ENCODE results near the gene TAF5L.
"Not testable (repeated sequence)": the region's sequence is repeated elsewhere in the genome, so short reads cannot be mapped to it uniquely, and the experiment has no call there.

The TAF5L gene

GRCh38 chr1:229641306-229641705 lies 15.4 kb upstream of the TAF5L start:
- DNase-seq: no peak

GRCh38 chr1:229640455-229640854 lies 14.5 kb upstream of the TAF5L start:
- no peak for DNase-seq

- DNase-seq: no peak
Observed at GRCh38 chr1:229637746-229638145, 11.8 kb upstream of the TAF5L start.

GRCh38 chr1:229636042-229636441 lies 10.1 kb upstream of the TAF5L start:
- DNase-seq: no peak

- DNase-seq: no peak
Observed at GRCh38 chr1:229631966-229632365, 6.0 kb upstream of the TAF5L start.

- no peak for DNase-seq
Observed at GRCh38 chr1:229631148-229631547, 5.2 kb upstream of the TAF5L start.

GRCh38 chr1:229629261-229629660 lies 3.3 kb upstream of the TAF5L start:
- DNase-seq: no peak

GRCh38 chr1:229627003-229627402 lies 1.1 kb upstream of the TAF5L start:
- DNase-seq: no peak

GRCh38 chr1:229625071-229625914 lies 629 bp downstream of the TAF5L start:
- peak; percentile 33 for DNase-seq

- DNase-seq: no peak
Observed at GRCh38 chr1:229624521-229625070, 1.3 kb downstream of the TAF5L start.

GRCh38 chr1:229623838-229624237 lies 2.1 kb downstream of the TAF5L start:
- DNase-seq: no peak

GRCh38 chr1:229623225-229623624 lies 2.7 kb downstream of the TAF5L start:
- DNase-seq: no peak

GRCh38 chr1:229622641-229623120 lies 3.2 kb downstream of the TAF5L start:
- DNase-seq: not testable (repeated sequence)

GRCh38 chr1:229621663-229622062 lies 4.3 kb downstream of the TAF5L start:
- no peak for DNase-seq

GRCh38 chr1:229620876-229621275 lies 5.0 kb downstream of the TAF5L start:
- no peak for DNase-seq

GRCh38 chr1:229619614-229620013 lies 6.3 kb downstream of the TAF5L start:
- no peak for DNase-seq

GRCh38 chr1:229619002-229619401 lies 6.9 kb downstream of the TAF5L start:
- DNase-seq: no peak

GRCh38 chr1:229617351-229618100 lies 8.4 kb downstream of the TAF5L start:
- DNase-seq: no peak

GRCh38 chr1:229614701-229615100 lies 11.2 kb downstream of the TAF5L start:
- DNase-seq: no peak

- no peak for DNase-seq
Observed at GRCh38 chr1:229613938-229614337, 12.0 kb downstream of the TAF5L start.

GRCh38 chr1:229608590-229608989 lies 17.3 kb downstream of the TAF5L start:
- DNase-seq: no peak

GRCh38 chr1:229607370-229607769 lies 18.6 kb downstream of the TAF5L start:
- DNase-seq: no peak

- no peak for DNase-seq
Observed at GRCh38 chr1:229603371-229604005, 22.4 kb downstream of the TAF5L start.
